ENCODE measurements around the gene PARP9.

Gene PARP9

GRCh38 chr3:122484985-122485384 lies 79.1 kb downstream of the PARP9 start:
- DNase-seq, result peak; percentile 21

- no peak for DNase-seq
These were observed 82.7 kb downstream of the PARP9 start for GRCh38 chr3:122481390-122481789.

Data from fibroblast of skin of scalp (primary cell).